Measurements from ENCODE around the gene SPATS1. TPM values are rescaled to one million over a fixed set of nuclear protein-coding genes. Genes with fewer than 3 reads are reported as not detected.

SPATS1 gene
- total RNA-seq, 1 experiment from 2014 or later = not detected

- Mint-ChIP-seq H3K9me3 (ENCODE audit: unreplicated experiment) (no peaks in the 10 kb centered on the region), H3K4me1 (ENCODE audit: insufficient read depth, unreplicated experiment) (peaks cover 22% of the 10 kb centered on the region), H3K27ac (ENCODE audit: low read depth, unreplicated experiment) (no peak overlapping the region), H3K36me3 (ENCODE audit: insufficient read depth, unreplicated experiment) (peaks cover 56% of the 10 kb centered on the region), H3K4me3 (ENCODE audit: unreplicated experiment) (no peak overlapping the region), H3K27me3 (ENCODE audit: insufficient read depth, unreplicated experiment) (no peaks in the 10 kb centered on the region)
- TF ChIP-seq, protein P1, sequence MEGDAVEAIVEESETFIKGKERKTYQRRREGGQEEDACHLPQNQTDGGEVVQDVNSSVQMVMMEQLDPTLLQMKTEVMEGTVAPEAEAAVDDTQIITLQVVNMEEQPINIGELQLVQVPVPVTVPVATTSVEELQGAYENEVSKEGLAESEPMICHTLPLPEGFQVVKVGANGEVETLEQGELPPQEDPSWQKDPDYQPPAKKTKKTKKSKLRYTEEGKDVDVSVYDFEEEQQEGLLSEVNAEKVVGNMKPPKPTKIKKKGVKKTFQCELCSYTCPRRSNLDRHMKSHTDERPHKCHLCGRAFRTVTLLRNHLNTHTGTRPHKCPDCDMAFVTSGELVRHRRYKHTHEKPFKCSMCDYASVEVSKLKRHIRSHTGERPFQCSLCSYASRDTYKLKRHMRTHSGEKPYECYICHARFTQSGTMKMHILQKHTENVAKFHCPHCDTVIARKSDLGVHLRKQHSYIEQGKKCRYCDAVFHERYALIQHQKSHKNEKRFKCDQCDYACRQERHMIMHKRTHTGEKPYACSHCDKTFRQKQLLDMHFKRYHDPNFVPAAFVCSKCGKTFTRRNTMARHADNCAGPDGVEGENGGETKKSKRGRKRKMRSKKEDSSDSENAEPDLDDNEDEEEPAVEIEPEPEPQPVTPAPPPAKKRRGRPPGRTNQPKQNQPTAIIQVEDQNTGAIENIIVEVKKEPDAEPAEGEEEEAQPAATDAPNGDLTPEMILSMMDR (IDR thresholded peaks at IDR 0.05; ENCODE audit: unreplicated experiment) = no peak
- no peak for DNase-seq (ENCODE audit: unreplicated experiment)
- ChIA-PET CTCF (interaction anchor here (0.6 to 5.9 kb wide), 3 partner anchors 8 to 1356 kb away, joined by 3 to 33 read pairs (median 4); no protein-coding TSS in a partner anchor), POLR2A (interaction anchor here (0.5 to 2.2 kb wide), 2 partner anchors 37 to 43 kb away, joined by 3 to 7 read pairs; no protein-coding TSS in a partner anchor)
- BruUV-seq (replicated peaks) = no TSS peak
- intact Hi-C loops (cut with micrococcal nuclease) = no loop called here
These were observed 35.2 kb upstream of the SPATS1 start for GRCh38 chr6:44307217-44307616.

DNA sequence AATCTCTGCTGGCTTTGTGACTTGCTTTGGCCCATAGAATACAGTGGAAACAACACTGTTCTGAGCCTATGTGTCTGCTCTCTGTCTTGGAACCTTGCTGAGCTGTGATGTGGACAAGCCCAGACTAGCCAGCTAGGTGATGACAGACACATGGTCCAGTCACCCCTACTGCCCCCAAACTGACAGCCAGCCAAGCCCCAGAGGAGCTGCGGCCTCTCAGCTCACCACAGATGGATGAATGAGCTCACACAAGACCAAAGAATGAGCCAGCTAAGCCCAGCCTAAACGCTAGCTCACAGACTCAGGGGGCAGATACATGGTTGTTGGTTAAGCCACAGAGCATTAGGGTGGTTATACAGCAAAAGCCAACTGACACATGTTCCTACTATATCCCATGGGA, 33.4 kb upstream of the SPATS1 start:
- peaks cover 56% of the 10 kb centered on the region for H3K36me3 Mint-ChIP-seq (ENCODE audit: insufficient read depth, unreplicated experiment)
- CTCF ChIA-PET = interaction anchor here (0.8 to 5.9 kb wide), 8 partner anchors 21 to 137 kb away, joined by 3 to 33 read pairs (median 4); partner anchors contain the start of gene TMEM151B
- H3K27me3 Mint-ChIP-seq (ENCODE audit: insufficient read depth, unreplicated experiment) = no peaks in the 10 kb centered on the region
- peak; percentile 59 for DNase-seq (ENCODE audit: unreplicated experiment)
- POLR2A ChIA-PET = interaction anchor here (0.5 to 2.2 kb wide), 10 partner anchors 13 to 1274 kb away, joined by 3 to 7 read pairs (median 3); partner anchors contain the start of gene SLC29A1
- H3K4me1 Mint-ChIP-seq (ENCODE audit: insufficient read depth, unreplicated experiment) = peaks cover 25% of the 10 kb centered on the region
- intact Hi-C loops (cut with micrococcal nuclease) = no loop called here
- H3K27ac Mint-ChIP-seq (ENCODE audit: low read depth, unreplicated experiment) = peak overlapping the region; percentile 37
- H3K4me3 Mint-ChIP-seq (ENCODE audit: unreplicated experiment) = no peak overlapping the region
- no TSS peak for BruUV-seq (replicated peaks)
- no peaks in the 10 kb centered on the region for H3K9me3 Mint-ChIP-seq (ENCODE audit: unreplicated experiment)
- TF ChIP-seq, protein P1 (IDR thresholded peaks at IDR 0.05; ENCODE audit: unreplicated experiment) = no peak

- H3K4me3 Mint-ChIP-seq (ENCODE audit: unreplicated experiment) = no peak overlapping the region
- H3K27me3 Mint-ChIP-seq (ENCODE audit: insufficient read depth, unreplicated experiment) = no peaks in the 10 kb centered on the region
- H3K36me3 Mint-ChIP-seq (ENCODE audit: insufficient read depth, unreplicated experiment) = peaks cover 56% of the 10 kb centered on the region
- H3K4me1 Mint-ChIP-seq (ENCODE audit: insufficient read depth, unreplicated experiment) = peaks cover 25% of the 10 kb centered on the region
- ChIA-PET POLR2A (interaction anchor here (0.5 to 2.2 kb wide), 10 partner anchors 14 to 1273 kb away, joined by 3 to 7 read pairs (median 3); partner anchors contain the start of gene SLC29A1), CTCF (interaction anchor here (0.7 to 5.9 kb wide), 9 partner anchors 21 to 137 kb away, joined by 3 to 33 read pairs (median 3); partner anchors contain the start of gene TMEM151B)
- BruUV-seq (replicated peaks) = no TSS peak
- TF ChIP-seq, protein P1 (IDR thresholded peaks at IDR 0.05; ENCODE audit: unreplicated experiment) = no peak
- intact Hi-C loops (cut with micrococcal nuclease) = no loop called here
- no peak for DNase-seq (ENCODE audit: unreplicated experiment)
- no peaks in the 10 kb centered on the region for H3K9me3 Mint-ChIP-seq (ENCODE audit: unreplicated experiment)
- peak overlapping the region; percentile 37 for H3K27ac Mint-ChIP-seq (ENCODE audit: low read depth, unreplicated experiment)
These were observed 32.8 kb upstream of the SPATS1 start for GRCh38 chr6:44309631-44310030.

- BruUV-seq (replicated peaks) = no TSS peak
- no peak overlapping the region for H3K4me3 Mint-ChIP-seq (ENCODE audit: unreplicated experiment)
- POLR2A ChIA-PET = interaction anchor here (0.6 to 1.6 kb wide), 2 partner anchors 14 to 73 kb away, joined by 3 to 6 read pairs; no protein-coding TSS in a partner anchor
These were observed 32.2 kb upstream of the SPATS1 start for GRCh38 chr6:44310241-44310640.

More at GRCh38 chr6:44310241-44310640, 32.2 kb upstream of the SPATS1 start:
- TF ChIP-seq, protein P1 (IDR thresholded peaks at IDR 0.05; ENCODE audit: unreplicated experiment) = no peak
- intact Hi-C loops (cut with micrococcal nuclease) = no loop called here
- Mint-ChIP-seq H3K27me3 (ENCODE audit: insufficient read depth, unreplicated experiment) (no peaks in the 10 kb centered on the region), H3K27ac (ENCODE audit: low read depth, unreplicated experiment) (peak overlapping the region; percentile 37), H3K36me3 (ENCODE audit: insufficient read depth, unreplicated experiment) (peaks cover 50% of the 10 kb centered on the region), H3K4me1 (ENCODE audit: insufficient read depth, unreplicated experiment) (peaks cover 25% of the 10 kb centered on the region), H3K9me3 (ENCODE audit: unreplicated experiment) (no peaks in the 10 kb centered on the region)
- no peak for DNase-seq (ENCODE audit: unreplicated experiment)
- CTCF ChIA-PET = interaction anchor here (0.7 to 5.9 kb wide), 6 partner anchors 29 to 1849 kb away, joined by 3 to 33 read pairs (median 8); no protein-coding TSS in a partner anchor

Measured in MCF 10A (cell line).